Camera-type eye (tissue), 1 donor: Measurements from ENCODE around the gene CALML5. TPM values are rescaled to one million over a fixed set of nuclear protein-coding genes. Genes with fewer than 3 reads are reported as not detected.

ENCODE experiments used
- total RNA-seq: library from RNA; depleted of rRNA; stranded (reverse); fragments of >200 nt; gene quantifications from one replicate; pipeline ENCODE4 v1.2.3, GENCODE V29; 2014

CALML5 gene, protein sequence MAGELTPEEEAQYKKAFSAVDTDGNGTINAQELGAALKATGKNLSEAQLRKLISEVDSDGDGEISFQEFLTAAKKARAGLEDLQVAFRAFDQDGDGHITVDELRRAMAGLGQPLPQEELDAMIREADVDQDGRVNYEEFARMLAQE
- 3.3 TPM for total RNA-seq

DNA sequence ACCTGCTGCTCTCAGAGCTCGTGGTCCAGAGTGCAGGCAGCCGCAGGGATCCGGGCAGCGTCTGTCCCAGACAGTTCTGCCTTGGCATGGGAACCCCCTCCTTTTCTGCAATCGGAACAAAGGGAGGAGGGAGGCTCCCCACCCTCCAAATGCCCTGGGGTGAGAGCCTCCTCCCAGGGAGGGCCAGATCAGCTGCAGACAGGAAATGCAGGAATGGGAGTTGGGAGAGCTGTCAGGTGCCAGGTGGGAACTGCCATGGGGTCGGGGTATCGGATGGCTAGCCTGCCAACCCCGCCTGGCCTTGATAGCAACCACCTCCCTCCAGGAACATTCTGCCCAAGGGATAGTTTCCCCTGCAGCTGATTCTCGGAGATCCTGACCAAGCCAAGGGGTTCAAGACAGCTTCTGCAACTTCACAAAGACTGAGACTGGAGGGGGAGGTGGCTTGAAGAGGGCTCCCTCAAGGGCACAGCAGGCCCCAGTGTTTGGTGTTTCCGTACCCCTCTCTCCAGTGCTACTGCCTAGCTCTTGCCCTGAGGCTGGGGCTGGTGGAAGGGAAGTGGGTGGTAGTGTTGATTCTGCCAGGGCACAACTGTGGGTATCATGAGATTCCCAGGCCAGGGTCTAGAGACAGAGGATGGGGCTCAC, at the start of gene CALML5:
CALML5 (minus strand) TSS at position 78 of the 648 bp plus-strand sequence. CDS start 132 bp downstream, outside the sequence.

DNA sequence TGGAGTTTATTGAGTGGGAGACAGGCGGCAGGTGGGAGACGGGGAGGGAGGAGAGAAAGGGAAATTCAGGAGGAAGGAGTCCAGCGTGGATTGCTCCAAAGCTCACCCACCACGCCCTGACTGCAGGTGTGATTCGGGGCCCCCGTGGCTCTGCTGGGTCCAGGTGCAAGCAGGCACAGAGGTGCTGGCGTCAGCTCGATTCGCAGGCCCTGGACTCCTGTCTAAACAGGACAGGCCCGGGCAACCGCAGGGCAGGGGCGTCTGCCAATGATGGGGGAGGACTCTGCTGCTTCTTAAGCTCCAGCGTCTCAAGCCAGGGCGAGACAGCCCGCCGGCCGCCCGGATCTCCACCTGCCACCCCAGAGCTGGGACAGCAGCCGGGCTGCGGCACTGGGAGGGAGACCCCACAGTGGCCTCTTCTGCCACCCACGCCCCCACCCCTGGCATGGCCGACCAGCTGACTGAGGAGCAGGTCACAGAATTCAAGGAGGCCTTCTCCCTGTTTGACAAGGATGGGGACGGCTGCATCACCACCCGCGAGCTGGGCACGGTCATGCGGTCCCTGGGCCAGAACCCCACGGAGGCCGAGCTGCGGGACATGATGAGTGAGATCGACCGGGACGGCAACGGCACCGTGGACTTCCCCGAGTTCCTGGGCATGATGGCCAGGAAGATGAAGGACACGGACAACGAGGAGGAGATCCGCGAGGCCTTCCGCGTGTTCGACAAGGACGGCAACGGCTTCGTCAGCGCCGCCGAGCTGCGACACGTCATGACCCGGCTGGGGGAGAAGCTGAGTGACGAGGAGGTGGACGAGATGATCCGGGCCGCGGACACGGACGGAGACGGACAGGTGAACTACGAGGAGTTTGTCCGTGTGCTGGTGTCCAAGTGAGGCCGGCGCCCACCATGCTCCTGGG, 25.5 kb upstream of the CALML5 start, which contains the start of gene CALML3:
CALML3 (plus strand) TSS at position 321 of the 920 bp plus-strand sequence; CDS start at position 446, 125 bp downstream.

Other genes starting within 250 kb of the CALML5 start
- not detected for gene UCN3, start 134.6 kb downstream of the CALML5 start, total RNA-seq
- 0.49 TPM for gene TUBAL3, start 94.7 kb downstream of the CALML5 start, total RNA-seq
- gene NET1, start 87.0 kb downstream of the CALML5 start, total RNA-seq, result 127 TPM
- gene CALML3, start 25.4 kb upstream of the CALML5 start, total RNA-seq, result 0.33 TPM
- 30.4 TPM for gene ASB13, start 167.0 kb upstream of the CALML5 start, total RNA-seq
- gene TASOR2, start 185.3 kb upstream of the CALML5 start, total RNA-seq, result 119 TPM